Neural progenitor cell (in vitro differentiated cells): ENCODE data around the gene CHCT1. TPM values are rescaled to one million over a fixed set of nuclear protein-coding genes. Genes with fewer than 3 reads are reported as not detected.

Experiments used
- DNase-seq: peaks from one replicate; pipeline ENCODE4 v3.0.0-alpha.2; 2016; ENCODE audit warnings: low spot score
- H2AFZ ChIP-seq: fragments of 200-600 bp; sonication (generic); replicated peaks from 2 replicates; pipeline ENCODE4 v1.6.1; 2016; ENCODE audit warnings: antibody characterized with exemption
- H3F3A ChIP-seq: fragments of 200-600 bp; sonication (generic); 2 replicates; pipeline ENCODE4 v1.6.1; 2016; ENCODE audit warnings: antibody characterized with exemption, low read depth
- H3K27ac ChIP-seq: fragments of 200-600 bp; sonication (generic); 2 replicates; pipeline ENCODE4 v1.5.1; 2016; ENCODE audit warnings: mild to moderate bottlenecking
- H3K27me3 ChIP-seq: fragments of 200-600 bp; sonication (generic); 2 replicates; pipeline ENCODE4 v1.6.1; 2016; ENCODE audit warnings: mild to moderate bottlenecking, moderate library complexity
- H3K36me3 ChIP-seq: fragments of 200-600 bp; sonication (generic); 2 replicates; pipeline ENCODE4 v1.5.1; 2016
- H3K4me1 ChIP-seq: fragments of 200-600 bp; sonication (generic); 2 replicates; pipeline ENCODE4 v1.6.1; 2016; ENCODE audit warnings: mixed run types
- H3K4me2 ChIP-seq: fragments of 200-600 bp; sonication (generic); 2 replicates; pipeline ENCODE4 v1.6.1; 2016
- H3K4me3 ChIP-seq: fragments of 200-600 bp; sonication (generic); 2 replicates; pipeline ENCODE4 v1.5.1; 2016
- H3K79me2 ChIP-seq: fragments of 200-600 bp; sonication (generic); 2 replicates; pipeline ENCODE4 v1.6.1; 2016; ENCODE audit warnings: low read depth
- H3K9ac ChIP-seq: fragments of 200-600 bp; sonication (generic); 2 replicates; pipeline ENCODE4 v1.6.1; 2016
- H3K9me3 ChIP-seq: fragments of 200-600 bp; sonication (generic); 2 replicates; pipeline ENCODE4 v1.5.1; 2016; ENCODE audit warnings: low read depth
- H4K20me1 ChIP-seq: fragments of 200-600 bp; sonication (generic); 2 replicates; pipeline ENCODE4 v1.6.1; 2016; ENCODE audit warnings: low read depth
- H3K27ac Mint-ChIP-seq: 3 replicates; pipeline ENCODE4 v1.8.0; 2021; ENCODE audit warnings: mixed read lengths
- H3K27me3 Mint-ChIP-seq: 2 replicates; pipeline ENCODE4 v1.8.0; 2022; ENCODE audit warnings: low read depth, mild to moderate bottlenecking, inconsistent platforms, moderate library complexity, mixed read lengths; ENCODE audit not compliant: insufficient read depth
- H3K36me3 Mint-ChIP-seq: 3 replicates; pipeline ENCODE4 v1.8.0; 2021; ENCODE audit warnings: mixed read lengths
- H3K4me1 Mint-ChIP-seq: 3 replicates; pipeline ENCODE4 v1.8.0; 2021; ENCODE audit warnings: mixed read lengths
- H3K4me3 Mint-ChIP-seq: 3 replicates; pipeline ENCODE4 v1.8.0; 2021; ENCODE audit warnings: mild to moderate bottlenecking, moderate library complexity, mixed read lengths
- H3K9me3 Mint-ChIP-seq: 3 replicates; pipeline ENCODE4 v1.8.0; 2020; ENCODE audit warnings: mixed read lengths
- CTCF ChIP-seq: fragments of 200-600 bp; sonication (generic); IDR thresholded peaks from 2 replicates; pipeline ENCODE4 v1.5.1; 2017; ENCODE audit warnings: antibody characterized with exemption, mild to moderate bottlenecking
- EZH2 ChIP-seq: fragments of 200-600 bp; sonication (generic); IDR thresholded peaks from 2 replicates; pipeline ENCODE4 v1.6.1; 2017; ENCODE audit warnings: antibody characterized with exemption, mild to moderate bottlenecking, moderate library complexity
- EZH2phosphoT487 ChIP-seq: fragments of 200-600 bp; sonication (generic); IDR thresholded peaks from 2 replicates; pipeline ENCODE4 v1.6.1; 2017; ENCODE audit warnings: antibody characterized with exemption
- total RNA-seq: library from RNA; depleted of rRNA; stranded (reverse); fragments of >200 nt; gene quantifications from 2 replicates; pipeline ENCODE4 v1.2.3, GENCODE V29; 2015; ENCODE audit warnings: low replicate concordance

CHCT1 gene
- total RNA-seq, 1 donor from 2014 or later: not detected

GRCh38 chr17:60387666-60388065 lies 34.6 kb upstream of the CHCT1 start:
- peaks cover 43% of the 10 kb centered on the region for H3K4me1 Mint-ChIP-seq
- no peaks in the 10 kb centered on the region for H3K9me3 Mint-ChIP-seq
- no peaks in the 10 kb centered on the region for H3K9me3 ChIP-seq
- no peak overlapping the region for H3K27ac Mint-ChIP-seq
- H3K4me3 ChIP-seq: no peak overlapping the region
- DNase-seq: no peak
- peaks cover 50% of the 10 kb centered on the region for H3F3A ChIP-seq
- H3K4me3 Mint-ChIP-seq: no peak overlapping the region
- H3K36me3 ChIP-seq: no peaks in the 10 kb centered on the region
- H3K27ac ChIP-seq: no peak overlapping the region
- TF ChIP-seq CTCF: no peak
- no peak for TF ChIP-seq EZH2phosphoT487
- TF ChIP-seq EZH2: no peak
- H3K79me2 ChIP-seq: peaks cover 90% of the 10 kb centered on the region
- H3K27me3 ChIP-seq: no peaks in the 10 kb centered on the region
- no peaks in the 10 kb centered on the region for H3K36me3 Mint-ChIP-seq
- H4K20me1 ChIP-seq: peaks cover 65% of the 10 kb centered on the region
- H3K9ac ChIP-seq: no peak overlapping the region
- H3K27me3 Mint-ChIP-seq: peaks cover 5% of the 10 kb centered on the region
- peaks cover 50% of the 10 kb centered on the region for H3K4me1 ChIP-seq
- H2AFZ ChIP-seq: no peak overlapping the region
- H3K4me2 ChIP-seq: peak overlapping the region; percentile 41

- H3F3A ChIP-seq: peaks cover 60% of the 10 kb centered on the region
- H3K4me3 Mint-ChIP-seq: no peak overlapping the region
- peak overlapping the region; percentile 9 for H3K4me3 ChIP-seq
- TF ChIP-seq CTCF: no peak
- no peak for TF ChIP-seq EZH2
- TF ChIP-seq EZH2phosphoT487: no peak
- H3K36me3 ChIP-seq: no peaks in the 10 kb centered on the region
- peaks cover 58% of the 10 kb centered on the region for H4K20me1 ChIP-seq
- DNase-seq: no peak
- H3K4me1 Mint-ChIP-seq: peaks cover 50% of the 10 kb centered on the region
- H3K9me3 Mint-ChIP-seq: no peaks in the 10 kb centered on the region
- H3K4me2 ChIP-seq: peak overlapping the region; percentile 41
- H3K36me3 Mint-ChIP-seq: no peaks in the 10 kb centered on the region
- H2AFZ ChIP-seq: no peak overlapping the region
- H3K27ac Mint-ChIP-seq: no peak overlapping the region
- peaks cover 10% of the 10 kb centered on the region for H3K27me3 Mint-ChIP-seq
- H3K27ac ChIP-seq: no peak overlapping the region
- no peaks in the 10 kb centered on the region for H3K9me3 ChIP-seq
- H3K27me3 ChIP-seq: no peaks in the 10 kb centered on the region
- peaks cover 79% of the 10 kb centered on the region for H3K79me2 ChIP-seq
- H3K4me1 ChIP-seq: peaks cover 58% of the 10 kb centered on the region
- no peak overlapping the region for H3K9ac ChIP-seq
Observed at GRCh38 chr17:60388742-60389141, 33.5 kb upstream of the CHCT1 start.

- Histone ChIP-seq H3F3A (peaks cover 53% of the 10 kb centered on the region), H3K9me3 (no peaks in the 10 kb centered on the region), H4K20me1 (peaks cover 52% of the 10 kb centered on the region), H3K36me3 (no peaks in the 10 kb centered on the region), H3K9ac (no peak overlapping the region), H3K4me1 (peaks cover 52% of the 10 kb centered on the region), H2AFZ (no peak overlapping the region), H3K27me3 (no peaks in the 10 kb centered on the region), H3K27ac (no peak overlapping the region), H3K4me2 (peak overlapping the region; percentile 94), H3K4me3 (peak overlapping the region; percentile 87), H3K79me2 (peaks cover 65% of the 10 kb centered on the region)
- no peak for DNase-seq
- Mint-ChIP-seq H3K27ac (no peak overlapping the region), H3K27me3 (peaks cover 12% of the 10 kb centered on the region), H3K9me3 (no peaks in the 10 kb centered on the region), H3K4me1 (peaks cover 46% of the 10 kb centered on the region), H3K36me3 (no peaks in the 10 kb centered on the region), H3K4me3 (peak overlapping the region; percentile 94)
- TF ChIP-seq CTCF (no peak), EZH2 (no peak), EZH2phosphoT487 (no peak)
Observed at GRCh38 chr17:60390186-60390585, 32.1 kb upstream of the CHCT1 start.
